IMR-90 (cell line): Measurements from ENCODE around the gene RAD51B. TPM values are rescaled to one million over a fixed set of nuclear protein-coding genes. Genes with fewer than 3 reads are reported as not detected.

Source experiments
- ATAC-seq: fragments of 200-7000 bp; cut with Tn5 transposase; 2 replicates; pipeline ENCODE4 v1.9.1; 2020; ENCODE audit warnings: low read depth, mild to moderate bottlenecking, moderate library complexity
- BruUV-seq: library from RNA; stranded (reverse); fragments of 400-500 nt; replicated peaks from 2 replicates; lab custom pipeline; 2021; lab: Mats Ljungman, UMichigan
- CTCF ChIA-PET: fragments of 300-600 bp; formaldehyde crosslinking; extraction: SDS; loops from one replicate; lab custom pipeline; 2021; ENCODE audit warnings: antibody characterized with exemption; lab: Yijun Ruan, JAX
- POLR2A ChIA-PET: fragments of 300-600 bp; sonication (Branson Sonifier 250); formaldehyde crosslinking; loops from one replicate; lab custom pipeline; 2022; ENCODE audit warnings: antibody characterized with exemption; ENCODE audit not compliant: unreplicated experiment; lab: Charles Lee
- DNase-seq: peaks from one replicate; pipeline ENCODE4 v3.0.0; 2013
- H2AFZ ChIP-seq: replicated peaks from 2 replicates; pipeline ENCODE3; 2013; ENCODE audit warnings: low read length, mild to moderate bottlenecking; ENCODE audit not compliant: poor library complexity
- H2AK5ac ChIP-seq: 2 replicates; pipeline ENCODE4 v1.6.1; 2013; ENCODE audit warnings: low read depth, low read length, inconsistent platforms
- H2AK9ac ChIP-seq: replicated peaks from 2 replicates; pipeline ENCODE3; 2013; ENCODE audit warnings: mild to moderate bottlenecking, low read depth, low read length, moderate library complexity; ENCODE audit not compliant: poor library complexity
- H2BK120ac ChIP-seq: 2 replicates; pipeline ENCODE4 v1.6.1; 2013; ENCODE audit warnings: low read depth, low read length, inconsistent platforms
- H2BK15ac ChIP-seq: 3 replicates; pipeline ENCODE4 v1.6.1; 2013; ENCODE audit warnings: low read depth, low read length, inconsistent platforms
- H2BK20ac ChIP-seq: 2 replicates; pipeline ENCODE4 v1.6.1; 2013; ENCODE audit warnings: low read depth, mild to moderate bottlenecking, inconsistent platforms, low read length, moderate library complexity
- H2BK5ac ChIP-seq: 2 replicates; pipeline ENCODE4 v1.6.1; 2013; ENCODE audit warnings: mild to moderate bottlenecking, low read depth, low read length, inconsistent platforms; ENCODE audit not compliant: poor library complexity, severe bottlenecking
- H3K14ac ChIP-seq: replicated peaks from 2 replicates; pipeline ENCODE4 v1.6.1; 2013; ENCODE audit warnings: low read depth, low read length, inconsistent platforms
- H3K18ac ChIP-seq: 2 replicates; pipeline ENCODE4 v1.6.1; 2013; ENCODE audit warnings: low read depth, low read length, control low read depth
- H3K23ac ChIP-seq: 2 replicates; pipeline ENCODE4 v1.6.1; 2013; ENCODE audit warnings: low read depth, low read length, inconsistent platforms
- H3K27ac ChIP-seq: 2 replicates; pipeline ENCODE4 v1.5.1; 2013; ENCODE audit warnings: mild to moderate bottlenecking, control low read depth, low read length; ENCODE audit not compliant: insufficient read depth
- H3K27me3 ChIP-seq: 2 replicates; pipeline ENCODE4 v1.6.1; 2013; ENCODE audit warnings: low read length; ENCODE audit not compliant: control insufficient read depth, insufficient read depth
- H3K36me3 ChIP-seq: 2 replicates; pipeline ENCODE4 v1.6.1; 2013; ENCODE audit warnings: low read length, mixed read lengths; ENCODE audit not compliant: control insufficient read depth, insufficient read depth
- H3K4ac ChIP-seq: 2 replicates; pipeline ENCODE4 v1.6.1; 2013; ENCODE audit warnings: low read depth, low read length, inconsistent platforms
- H3K4me1 ChIP-seq: 2 replicates; pipeline ENCODE4 v1.6.1; 2013; ENCODE audit warnings: low read length, mixed read lengths; ENCODE audit not compliant: control insufficient read depth, insufficient read depth
- H3K4me2 ChIP-seq: 2 replicates; pipeline ENCODE4 v1.6.1; 2013; ENCODE audit warnings: low read depth, mild to moderate bottlenecking, control low read depth, low read length, moderate library complexity
- H3K4me3 ChIP-seq: 2 replicates; pipeline ENCODE4 v1.5.1; 2013; ENCODE audit warnings: low read depth, mild to moderate bottlenecking, control low read depth, low read length, moderate library complexity; ENCODE audit not compliant: insufficient read depth
- H3K56ac ChIP-seq: 2 replicates; pipeline ENCODE4 v1.6.1; 2013; ENCODE audit warnings: low read length, inconsistent platforms; ENCODE audit not compliant: insufficient read depth; ENCODE audit errors: extremely low read depth
- H3K79me1 ChIP-seq, 2 experiments: 2 replicates each; pipeline ENCODE4 v1.6.1; 2013; ENCODE audit warnings: low read length in 2 of 2, inconsistent platforms in 1 of 2, low read depth in 1 of 2
- H3K9ac ChIP-seq: 2 replicates; pipeline ENCODE4 v1.6.1; 2013; ENCODE audit warnings: low read depth, low read length, control low read depth
- H3K9me1 ChIP-seq: 2 replicates; pipeline ENCODE4 v1.6.1; 2013; ENCODE audit warnings: low read length, inconsistent platforms; ENCODE audit not compliant: insufficient read depth
- H3K9me3 ChIP-seq: 2 replicates; pipeline ENCODE4 v1.6.1; 2013; ENCODE audit warnings: low read length; ENCODE audit not compliant: control insufficient read depth, insufficient read depth
- H4K20me1 ChIP-seq: 2 replicates; pipeline ENCODE4 v1.6.1; 2013; ENCODE audit warnings: low read length, inconsistent platforms; ENCODE audit not compliant: insufficient read depth
- H4K5ac ChIP-seq: 2 replicates; pipeline ENCODE4 v1.6.1; 2013; ENCODE audit warnings: mild to moderate bottlenecking, low read depth, low read length, control low read depth
- H4K8ac ChIP-seq, 2 experiments: 2 replicates each; pipeline ENCODE4 v1.6.1; 2013; ENCODE audit warnings: low read depth in 2 of 2, low read length in 2 of 2, control low read depth in 1 of 2, inconsistent platforms in 1 of 2
- H4K91ac ChIP-seq: 2 replicates; pipeline ENCODE4 v1.6.1; 2013; ENCODE audit warnings: low read depth, low read length, inconsistent platforms; ENCODE audit not compliant: insufficient read depth
- BHLHE40 ChIP-seq: fragments of 150-350 bp; IDR thresholded peaks from 2 replicates; pipeline ENCODE4 v1.6.1; 2016; ENCODE audit warnings: mild to moderate bottlenecking, low read depth, low read length
- CEBPB ChIP-seq: IDR thresholded peaks from 2 replicates; pipeline ENCODE4 v1.6.1; 2012; ENCODE audit warnings: low read depth, low read length, improper control_type of control experiment
- CHD1 ChIP-seq: IDR thresholded peaks from 2 replicates; pipeline ENCODE4 v1.6.1; 2012; ENCODE audit warnings: low read depth, low read length, improper control_type of control experiment
- ELK1 ChIP-seq: fragments of 150-350 bp; IDR thresholded peaks from 2 replicates; pipeline ENCODE4 v1.6.1; 2016; ENCODE audit warnings: low read depth, mild to moderate bottlenecking, low read length, moderate library complexity, borderline replicate concordance
- FOS ChIP-seq: fragments of 150-350 bp; IDR thresholded peaks from 2 replicates; pipeline ENCODE4 v1.6.1; 2016; ENCODE audit warnings: low read depth, low read length
- MAFK ChIP-seq: IDR thresholded peaks from 2 replicates; pipeline ENCODE4 v1.6.1; 2012; ENCODE audit warnings: low read depth, low read length, improper control_type of control experiment
- MAZ ChIP-seq: IDR thresholded peaks from 2 replicates; pipeline ENCODE4 v1.6.1; 2012; ENCODE audit warnings: low read depth, mild to moderate bottlenecking, low read length, improper control_type of control experiment, moderate library complexity, borderline replicate concordance
- MXI1 ChIP-seq: IDR thresholded peaks from 2 replicates; pipeline ENCODE4 v1.6.1; 2012; ENCODE audit warnings: low read depth, mild to moderate bottlenecking, low read length, moderate library complexity, borderline replicate concordance
- NFE2L2 ChIP-seq: fragments of 150-350 bp; IDR thresholded peaks from 2 replicates; pipeline ENCODE4 v1.6.1; 2016; ENCODE audit warnings: low read depth, mild to moderate bottlenecking, low read length
- RAD21 ChIP-seq: IDR thresholded peaks from 2 replicates; pipeline ENCODE4 v1.6.1; 2012; ENCODE audit warnings: low read length, improper control_type of control experiment
- RCOR1 ChIP-seq: IDR thresholded peaks from 2 replicates; pipeline ENCODE4 v1.6.1; 2012; ENCODE audit warnings: mild to moderate bottlenecking, low read length, improper control_type of control experiment; ENCODE audit not compliant: insufficient replicate concordance
- RFX5 ChIP-seq: IDR thresholded peaks from 2 replicates; pipeline ENCODE4 v1.8.0; 2012; ENCODE audit warnings: low read depth, mild to moderate bottlenecking, low read length, moderate library complexity
- SMC3 ChIP-seq: fragments of 150-350 bp; IDR thresholded peaks from 2 replicates; pipeline ENCODE4 v1.6.1; 2016; ENCODE audit warnings: low read depth, mild to moderate bottlenecking, antibody characterized with exemption, low read length, moderate library complexity
- USF2 ChIP-seq: fragments of 150-350 bp; IDR thresholded peaks from 2 replicates; pipeline ENCODE4 v1.6.1; 2017; ENCODE audit warnings: mild to moderate bottlenecking, antibody characterized with exemption, low read length, low read depth
- WGBS, 2 experiments: methylation state at CpG; one replicate each; pipeline versions ENCODE4 v1.1.5 to v1.1.7; 2013; ENCODE audit warnings: missing lambda C conversion rate in 2 of 2; ENCODE audit not compliant: insufficient read length in 1 of 2; ENCODE audit errors: extremely low coverage in 2 of 2; 5-methylcytosine and 5-hydroxymethylcytosine counted together
- dilution Hi-C: fragments of 300-500 bp; cut with HindIII; formaldehyde crosslinking; loops from one replicate; pipeline ENCODE4 v1.14.3; 2018; ENCODE audit warnings: low sequenced_read_pairs; ENCODE audit not compliant: unreplicated experiment
- in situ Hi-C: fragments of 300-500 bp; cut with MboI; formaldehyde crosslinking; loops from 3 replicates; pipeline ENCODE4 v1.14.3; 2019; ENCODE audit warnings: low sequenced_read_pairs, inconsistent platforms, mixed read lengths
- intact Hi-C: fragments of 100-400 bp; cut with micrococcal nuclease; formaldehyde crosslinking; loops from 2 replicates; pipeline ENCODE4 v1.10.0; 2022
- polyA plus RNA-seq, 3 experiments: library from polyadenylated mRNA; depleted of rRNA; stranded (reverse); fragments of >200 nt; gene quantifications; 2 replicates each; pipeline ENCODE4 v1.2.3, GENCODE V29; 2012; ENCODE audit warnings: low replicate concordance in 1 of 3
- total RNA-seq: library from RNA; depleted of rRNA; stranded (reverse); fragments of >200 nt; gene quantifications from 2 replicates; pipeline ENCODE4 v1.2.3, GENCODE V29; 2012

Gene RAD51B
- total and polyA plus RNA-seq, 2 of the 4 experiments (the other 2 are of a cell fraction): 5.1 to 18.8 TPM

- no TSS peak for BruUV-seq
- peak; percentile 87 for ATAC-seq
- no peak for TF ChIP-seq RCOR1
- no peak; the same call in 1 of the 2 replicates for TF ChIP-seq SMC3
- peak; percentile 99 for TF ChIP-seq CEBPB
- peak; percentile 60; the same call in 1 of the 2 replicates for TF ChIP-seq CHD1
- no peak for TF ChIP-seq ELK1
- peak; percentile 21; the same call in 1 of the 2 replicates for TF ChIP-seq RAD21
- no peak for TF ChIP-seq RFX5
- peak; percentile 62; the same call in 1 of the 2 replicates for TF ChIP-seq NFE2L2
- peak; percentile 50; the same call in 1 of the 2 replicates for TF ChIP-seq MAFK
- TF ChIP-seq MAZ: no peak
- TF ChIP-seq FOS: peak; percentile 43; the same call in 1 of the 2 replicates
- TF ChIP-seq USF2: no peak
- peak; percentile 71 for TF ChIP-seq BHLHE40
- TF ChIP-seq MXI1: peak; percentile 90
Observed at GRCh38 chr14:68577802-68578541, 758.4 kb downstream of the RAD51B start.

More at GRCh38 chr14:68577802-68578541, 758.4 kb downstream of the RAD51B start:
- peak overlapping the region; percentile 96 for H3K14ac ChIP-seq
- intact Hi-C loops (loop anchor here (1.0 kb wide), 1 partner anchor 211 kb away; no protein-coding TSS in a partner anchor), dilution Hi-C loops (no loop called here), in situ Hi-C loops (loop anchor here (10.0 kb wide), 1 partner anchor 323 kb away; no protein-coding TSS in a partner anchor)
- peak overlapping the region; percentile 51 for H2AFZ ChIP-seq
- H3K9me1 ChIP-seq: peaks cover 29% of the 10 kb centered on the region
- peak overlapping the region; percentile 74 for H2AK9ac ChIP-seq
- peak overlapping the region; percentile 95; the same call in 2 of the 3 replicates for H2BK15ac ChIP-seq
- ChIA-PET CTCF (no interaction called here), POLR2A (no interaction called here)
- H3K9me3 ChIP-seq: no peaks in the 10 kb centered on the region
- 30% methylated on average over 4 of the region's 16 CpGs; no CpG with 5 or more reads in 1 of the 2 experiments for WGBS, 2 experiments
- DNase-seq: peak; percentile 98
- peak overlapping the region; percentile 99 for H3K4ac ChIP-seq
- H4K91ac ChIP-seq: peak overlapping the region; percentile 98
- H3K23ac ChIP-seq: peak overlapping the region; percentile 92
- H3K27me3 ChIP-seq: no peaks in the 10 kb centered on the region
- H3K9ac ChIP-seq: peak overlapping the region; percentile 49
- peak overlapping the region; percentile 98 for H2BK120ac ChIP-seq
- peak overlapping the region; percentile 59 to 94 for H4K8ac ChIP-seq
- H4K20me1 ChIP-seq: no peaks in the 10 kb centered on the region
- H3K56ac ChIP-seq: peak overlapping the region; percentile 95
- H3K36me3 ChIP-seq: no peaks in the 10 kb centered on the region
- H3K27ac ChIP-seq: peak overlapping the region; percentile 93
- H3K18ac ChIP-seq: peak overlapping the region; percentile 89
- H3K79me1 ChIP-seq: peaks cover 0 to 19% of the 10 kb centered on the region in 2 experiments; a peak in 2 of 4 replicates
- H2AK5ac ChIP-seq: peak overlapping the region; percentile 97
- H3K4me2 ChIP-seq: 0 out of 2 replicates have a peak overlapping the region, but pooled peaks have one; percentile 14
- peak overlapping the region; percentile 90 for H4K5ac ChIP-seq
- peak overlapping the region; percentile 99 for H2BK5ac ChIP-seq
- H2BK20ac ChIP-seq: peak overlapping the region; percentile 98
- no peak overlapping the region for H3K4me3 ChIP-seq
- peaks cover 37% of the 10 kb centered on the region for H3K4me1 ChIP-seq
